ENCODE measurements around the gene SSUH2. TPM values are rescaled to one million over a fixed set of nuclear protein-coding genes. Genes with fewer than 3 reads are reported as not detected.

SSUH2 gene
- total and polyA plus RNA-seq, 2 of the 13 experiments (the other 11 are each of a cell fraction or from before 2014, with no cell fraction given), result 38.1 to 136 TPM

GRCh38 chr3:8655387-8655835 is 10.8 kb upstream of the SSUH2 start (continued):
- no peak for TF ChIP-seq ZBTB46 (CRISPR knock-in tag; IDR thresholded peaks at IDR 0.05; ENCODE audit: borderline replicate concordance)
- no peak for TF ChIP-seq ZNF281 (CRISPR knock-in tag; IDR thresholded peaks at IDR 0.05; ENCODE audit: borderline replicate concordance)
- no peak for TF ChIP-seq TERF1 (CRISPR knock-in tag; IDR thresholded peaks at IDR 0.05)
- no peak for TF ChIP-seq ZNF235 (CRISPR knock-in tag; IDR thresholded peaks at IDR 0.05; ENCODE audit: borderline replicate concordance)
- TF ChIP-seq SNAPC4 (CRISPR knock-in tag; IDR thresholded peaks at IDR 0.05), result no peak
- TF ChIP-seq HMGA1 (CRISPR knock-in tag; conservative IDR thresholded peaks at IDR 0.05), result no peak
- TF ChIP-seq MEIS2 (CRISPR knock-in tag; IDR thresholded peaks at IDR 0.05), result peak; percentile 95
- no peak for TF ChIP-seq IKZF5 (CRISPR knock-in tag; IDR thresholded peaks at IDR 0.05)
- no peak for TF ChIP-seq DZIP1 (CRISPR knock-in tag; IDR thresholded peaks at IDR 0.05)
- TF ChIP-seq RAD51 (IDR thresholded peaks at IDR 0.05; ENCODE audit: borderline replicate concordance), result no peak

Measured in HepG2 (cell line).